ENCODE data around the gene CINP. TPM values are rescaled to one million over a fixed set of nuclear protein-coding genes. Genes with fewer than 3 reads are reported as not detected.

CINP gene
- 68.8 and 81.3 TPM in 2 replicates for total RNA-seq (2014; rRNA removed; shearing (Covaris generic))

GRCh38 chr14:102362545-102363181, at the start of gene CINP, which contains the start of gene TECPR2:
TSS of gene CINP (minus strand) at chr14:102362890. CDS start at chr14:102362851, 39 bp downstream.
TSS of gene TECPR2 (plus strand) at chr14:102362941. CDS start at chr14:102376722, 13,781 bp downstream.
- peak; percentile 99 for DNase-seq (ENCODE audit: low read depth)

- no peak for DNase-seq (ENCODE audit: low read depth)
Observed at GRCh38 chr14:102408724-102409123, 46.0 kb upstream of the CINP start.

DNA sequence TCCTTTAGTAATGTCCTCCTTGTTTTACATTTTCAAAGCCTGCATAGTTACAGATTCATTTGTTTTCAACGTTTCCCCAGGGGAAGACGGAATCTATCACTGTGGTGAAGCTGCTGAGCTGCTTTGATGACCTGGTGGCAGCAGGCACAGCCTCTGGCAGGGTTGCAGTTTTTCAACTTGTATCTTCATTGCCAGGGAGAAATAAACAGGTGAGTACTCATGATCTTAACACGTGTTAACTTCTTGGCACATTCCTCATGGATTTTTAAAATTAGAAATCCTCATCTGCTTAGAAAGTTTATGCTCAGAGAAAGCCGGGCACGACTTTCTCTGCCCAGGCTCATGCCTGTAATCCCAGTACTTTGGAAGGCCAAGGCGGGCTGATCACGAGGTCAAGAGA, 44.6 kb upstream of the CINP start:
- DNase-seq (ENCODE audit: low read depth): no peak

GRCh38 chr14:102403028-102403427, 40.3 kb upstream of the CINP start:
- DNase-seq (ENCODE audit: low read depth): no peak

- no peak for DNase-seq (ENCODE audit: low read depth)
Observed at GRCh38 chr14:102396521-102396920, 33.8 kb upstream of the CINP start.

GRCh38 chr14:102394717-102395375, 32.2 kb upstream of the CINP start:
- DNase-seq (ENCODE audit: low read depth): no peak

- DNase-seq (ENCODE audit: low read depth): no peak
Observed at GRCh38 chr14:102392506-102392905, 29.8 kb upstream of the CINP start.

DNA sequence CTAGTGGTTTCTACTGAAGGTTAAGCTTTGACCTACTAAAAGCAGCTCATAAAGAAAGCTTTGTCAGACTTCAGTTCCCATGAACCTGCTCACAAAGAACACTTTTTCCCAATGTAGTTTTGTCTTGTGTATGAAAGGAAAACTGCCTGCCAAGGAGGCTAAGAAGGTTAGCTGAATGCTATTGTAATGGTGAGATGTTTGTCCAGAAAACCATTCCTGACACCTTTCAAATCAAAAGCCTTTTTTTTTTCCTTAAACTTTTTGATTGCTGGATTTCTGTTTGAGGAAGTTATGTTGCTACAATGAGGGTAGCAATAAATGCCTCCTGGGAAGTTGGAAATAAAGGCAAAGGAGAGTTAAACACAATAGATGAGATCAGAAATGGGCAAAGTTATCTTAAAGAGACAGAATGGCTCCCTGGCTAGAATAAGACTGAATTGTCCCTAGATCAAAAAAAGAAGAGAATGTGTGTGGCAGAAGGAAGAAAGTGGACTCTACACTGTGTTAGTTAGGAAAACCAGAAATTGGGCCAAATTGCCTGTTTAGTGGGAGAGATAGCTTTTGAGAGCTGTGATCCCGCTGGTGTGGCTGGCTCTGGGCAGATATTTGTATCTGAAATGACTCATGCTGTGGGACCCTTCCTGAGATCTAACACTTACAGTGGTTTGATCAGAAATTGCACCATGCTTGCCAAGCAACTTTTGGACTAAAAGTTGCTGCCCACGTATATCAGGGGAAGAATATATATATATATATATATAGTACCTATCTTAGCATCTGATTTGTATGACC, 27.6 kb upstream of the CINP start:
- no peak for DNase-seq (ENCODE audit: low read depth)

DNA sequence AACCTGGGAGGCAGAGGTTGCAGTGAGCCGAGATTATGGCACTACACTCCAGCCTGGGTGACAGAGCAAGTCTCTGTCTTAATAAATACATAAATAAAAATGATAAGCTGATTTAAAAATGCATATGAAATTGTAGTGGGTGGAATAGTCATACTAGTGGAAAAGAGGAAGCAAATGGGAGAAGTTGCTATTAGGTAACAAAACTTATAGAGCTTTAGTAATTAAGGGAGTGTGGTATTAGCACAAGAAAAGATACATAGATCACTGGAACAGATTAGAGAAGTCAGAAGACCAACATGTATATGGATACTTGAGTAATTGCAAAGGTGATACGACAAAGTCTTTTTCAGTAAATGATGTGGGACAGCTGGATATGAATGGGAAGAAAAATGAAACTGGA, 26.6 kb upstream of the CINP start:
- no peak for DNase-seq (ENCODE audit: low read depth)

DNA sequence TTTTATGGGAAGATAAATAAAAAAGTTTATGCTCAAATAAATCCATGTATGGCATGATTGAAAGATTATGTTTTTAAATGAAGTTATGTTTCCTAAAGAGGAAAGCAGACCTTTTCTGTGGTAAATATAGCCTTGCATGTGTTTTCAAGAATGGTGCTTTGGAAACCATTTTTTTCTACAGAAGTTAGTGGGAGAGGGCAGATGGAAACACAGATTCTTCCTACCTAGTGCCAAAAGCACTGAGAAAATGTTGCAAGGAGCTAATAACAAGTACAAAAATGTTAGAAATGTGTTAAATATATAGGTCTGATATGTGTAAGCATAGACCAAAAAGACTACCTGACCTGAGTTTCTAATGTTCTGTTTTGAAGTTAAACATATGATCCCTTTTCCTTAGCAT, 24.4 kb upstream of the CINP start:
- DNase-seq (ENCODE audit: low read depth): no peak

DNA sequence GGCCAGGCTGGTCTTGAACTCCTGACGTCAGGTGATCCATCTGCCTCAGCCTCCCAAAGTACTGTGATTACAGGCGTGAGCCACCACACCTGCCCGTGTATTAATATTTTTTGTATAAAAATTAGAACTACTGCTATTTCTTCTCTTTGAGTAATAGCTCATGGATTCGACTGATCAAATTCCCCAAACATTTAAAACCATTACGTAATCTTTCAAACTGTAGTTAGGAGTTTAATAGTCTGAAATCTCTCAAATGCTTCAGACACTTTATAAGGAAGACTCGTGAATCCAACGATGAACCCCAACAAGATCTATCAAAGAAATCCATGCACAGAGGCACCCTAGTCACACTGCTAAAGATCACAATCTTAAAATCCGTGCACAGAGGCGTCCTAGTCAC, 16.1 kb upstream of the CINP start:
- DNase-seq (ENCODE audit: low read depth): no peak

- no peak for DNase-seq (ENCODE audit: low read depth)
Observed at GRCh38 chr14:102377696-102378095, 15.0 kb upstream of the CINP start.

DNA sequence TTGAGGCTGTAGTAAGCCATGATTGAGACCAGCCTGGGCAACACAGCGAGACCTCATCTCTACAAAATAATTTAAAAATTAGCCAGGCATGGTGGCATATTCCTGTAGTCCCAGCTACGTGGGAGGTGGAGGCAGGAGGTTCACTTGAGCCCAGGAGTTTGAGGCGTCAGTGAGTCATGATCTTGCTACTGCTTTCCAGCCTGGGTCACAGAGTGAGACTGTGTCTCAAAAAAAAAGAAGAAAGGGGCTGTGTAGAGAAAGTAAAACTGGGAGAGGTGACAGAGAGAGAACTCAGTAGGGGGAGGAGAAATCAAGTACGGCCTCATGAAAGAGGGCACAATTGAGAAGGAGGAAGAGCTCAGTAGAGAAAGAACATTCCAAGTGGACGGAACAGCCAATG, 12.4 kb upstream of the CINP start:
- no peak for DNase-seq (ENCODE audit: low read depth)

DNA sequence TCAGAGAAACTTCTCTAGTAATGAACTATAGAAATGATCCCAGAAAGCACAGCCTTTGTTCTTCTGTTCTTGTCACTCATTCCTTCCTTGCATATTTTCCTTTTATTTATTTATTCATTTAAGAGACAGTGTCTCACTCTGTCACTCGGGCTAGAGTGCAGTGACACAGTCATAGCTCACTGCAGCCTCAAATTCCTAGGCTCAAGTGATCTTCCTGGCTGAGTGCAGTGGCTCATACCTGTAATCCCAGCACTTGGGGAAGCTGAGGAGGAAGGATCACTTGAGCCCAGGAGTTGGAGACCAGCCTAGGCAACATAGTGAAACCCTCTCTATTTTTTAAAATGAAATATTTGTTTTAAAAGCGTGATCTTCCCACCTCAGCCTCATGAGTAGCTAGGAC, 11.6 kb upstream of the CINP start:
- DNase-seq (ENCODE audit: low read depth): no peak

DNA sequence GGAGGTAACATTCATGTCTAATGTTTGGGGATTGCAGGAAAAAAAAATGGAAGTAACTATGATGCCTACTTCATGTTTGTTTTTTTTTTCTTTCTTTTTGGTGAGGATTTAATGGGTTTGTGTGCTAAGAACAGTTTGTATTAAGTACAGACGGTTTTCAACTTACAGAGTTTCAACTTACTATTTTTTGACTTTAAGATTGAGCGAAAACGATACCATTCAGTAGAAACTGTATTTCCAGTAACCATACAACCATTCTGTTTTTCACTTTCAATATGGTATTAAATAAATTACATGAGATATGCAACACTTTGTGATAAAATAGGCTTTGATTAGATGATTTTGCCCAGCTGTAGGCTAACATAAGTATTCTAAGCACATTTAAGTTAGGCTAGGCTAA, 10.4 kb upstream of the CINP start:
- DNase-seq (ENCODE audit: low read depth): no peak

GRCh38 chr14:102371361-102371760, 8.7 kb upstream of the CINP start:
- no peak for DNase-seq (ENCODE audit: low read depth)

DNA sequence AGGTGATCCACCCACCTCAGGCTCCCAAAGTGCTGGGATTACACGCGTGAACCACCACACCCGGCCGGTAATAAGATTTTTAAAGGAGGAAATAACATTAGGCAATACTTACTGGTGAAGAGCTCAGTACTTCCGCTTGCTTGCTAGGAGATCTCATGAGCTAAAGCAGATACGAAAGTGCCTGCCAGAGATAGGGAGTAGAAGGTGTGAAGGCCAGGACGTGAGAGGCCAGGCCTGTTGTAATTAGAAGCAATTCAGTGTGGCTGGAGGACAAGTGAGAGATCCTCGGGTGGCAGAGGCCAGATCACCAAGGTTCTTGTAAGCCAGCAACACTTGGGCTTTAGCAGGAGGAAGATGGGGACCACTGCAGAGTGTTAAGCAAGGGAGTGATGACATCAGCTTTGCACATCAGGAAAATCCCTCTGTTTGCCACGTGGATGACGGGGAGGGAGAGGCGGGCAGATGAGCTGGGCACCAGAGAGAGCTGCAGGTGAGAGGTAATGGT, 7.7 kb upstream of the CINP start:
- DNase-seq (ENCODE audit: low read depth): peak; percentile 29

GRCh38 chr14:102363182-102363943, 673 bp upstream of the CINP start:
- DNase-seq (ENCODE audit: low read depth): peak; percentile 65

GRCh38 chr14:102362084-102362483, 606 bp downstream of the CINP start:
- peak; percentile 50 for DNase-seq (ENCODE audit: low read depth)

- no peak for DNase-seq (ENCODE audit: low read depth)
Observed at GRCh38 chr14:102360388-102360787, 2.3 kb downstream of the CINP start.

DNA sequence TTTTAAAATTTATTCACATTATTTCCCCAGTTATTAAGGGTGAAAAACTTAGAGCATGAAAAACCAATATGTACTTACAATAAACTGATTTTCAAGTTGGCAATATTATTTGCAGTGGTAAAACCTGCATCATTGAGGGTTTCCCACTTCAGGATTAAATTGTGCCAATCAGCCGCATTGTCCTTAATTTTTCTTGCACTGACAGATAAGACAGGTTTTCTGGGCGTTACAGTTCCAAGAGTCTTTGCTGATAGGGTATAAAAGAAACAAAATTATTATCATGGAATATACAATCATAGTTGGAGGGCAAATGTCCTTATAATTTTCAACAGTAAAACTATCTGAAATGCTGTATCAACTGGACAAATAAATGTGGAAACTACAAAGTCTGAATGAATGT, 3.3 kb downstream of the CINP start:
- DNase-seq (ENCODE audit: low read depth): no peak

DNA sequence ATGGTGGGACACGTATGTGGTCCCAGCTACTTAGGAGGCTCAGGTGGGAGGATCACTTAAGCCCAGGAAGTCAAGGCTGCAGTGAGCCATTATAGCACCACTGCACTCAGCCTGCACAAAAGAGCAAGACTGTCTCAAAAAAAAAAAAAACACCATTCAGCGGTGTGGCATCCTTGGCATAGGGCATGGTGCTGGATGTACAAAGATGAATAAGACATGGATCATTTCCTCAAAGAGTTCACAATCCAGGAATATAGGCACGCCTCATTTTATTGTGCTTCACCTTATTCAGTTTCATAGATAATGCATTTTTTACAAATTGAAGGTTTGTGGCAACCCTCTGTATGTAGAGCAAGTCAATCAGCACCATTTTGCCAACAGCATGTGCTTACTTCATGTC, 6.4 kb downstream of the CINP start:
- no peak for DNase-seq (ENCODE audit: low read depth)

All from Daoy (cell line).